Keratinocyte (primary cell): ENCODE data around the gene LEFTY2. TPM values are rescaled to one million over a fixed set of nuclear protein-coding genes. Genes with fewer than 3 reads are reported as not detected.

ENCODE experiments used
- DNase-seq: peaks from one replicate; pipeline ENCODE4 v3.0.0-alpha.2; 2011; ENCODE audit warnings: low read depth, missing footprints, low spot score
- FAIRE-seq: peaks from 2 replicates; lab custom pipeline; 2011; peaks lifted over from hg19 to GRCh38; lab: Jason Lieb, UNC
- H2AFZ ChIP-seq: 2 replicates; pipeline ENCODE4 v1.6.0; 2012; ENCODE audit warnings: low read length, control low read depth, inconsistent platforms; ENCODE audit not compliant: control insufficient read depth
- H3K27ac ChIP-seq: 2 replicates; pipeline ENCODE4 v1.5.1; 2011; ENCODE audit warnings: low read length; ENCODE audit not compliant: control insufficient read depth, insufficient read depth
- H3K27me3 ChIP-seq: 3 replicates; pipeline ENCODE4 v1.6.0; 2011; ENCODE audit warnings: low read length; ENCODE audit not compliant: control insufficient read depth, insufficient read depth; ENCODE audit errors: extremely low read depth
- H3K36me3 ChIP-seq, 2 experiments: 2 replicates in 1 of 2; 3 replicates in 1 of 2; pipeline ENCODE4 v1.5.1; 2011; ENCODE audit warnings: low read length in 2 of 2, mild to moderate bottlenecking in 1 of 2; ENCODE audit not compliant: control insufficient read depth in 2 of 2, insufficient read depth in 2 of 2; ENCODE audit errors: extremely low read depth in 1 of 2
- H3K4me1 ChIP-seq: 3 replicates; pipeline ENCODE4 v1.5.1; 2011; ENCODE audit warnings: low read length; ENCODE audit not compliant: control insufficient read depth, insufficient read depth; ENCODE audit errors: extremely low read depth
- H3K4me2 ChIP-seq: 3 replicates; pipeline ENCODE4 v1.6.0; 2011; ENCODE audit warnings: low read depth, low read length; ENCODE audit not compliant: control insufficient read depth, insufficient read depth; ENCODE audit errors: extremely low read depth
- H3K4me3 ChIP-seq, 3 experiments: fragments of 200-600 bp in 1 of 3; sonication (generic) in 1 of 3; 2 replicates in 2 of 3; 3 replicates in 1 of 3; pipeline ENCODE4 v1.5.1; 2011 to 2016; ENCODE audit warnings: low read length in 3 of 3, mild to moderate bottlenecking in 3 of 3, control low read depth in 2 of 3, inconsistent platforms in 1 of 3, low read depth in 1 of 3, mixed read lengths in 1 of 3, mixed run types in 1 of 3, moderate library complexity in 1 of 3; ENCODE audit not compliant: control insufficient read depth in 2 of 3, insufficient read depth in 2 of 3; ENCODE audit errors: extremely low read depth in 1 of 3
- H3K79me2 ChIP-seq: 2 replicates; pipeline ENCODE4 v1.6.0; 2012; ENCODE audit warnings: low read length; ENCODE audit not compliant: control insufficient read depth, insufficient read depth
- H3K9ac ChIP-seq: 3 replicates; pipeline ENCODE4 v1.6.0; 2011; ENCODE audit warnings: low read length; ENCODE audit not compliant: control insufficient read depth, insufficient read depth; ENCODE audit errors: extremely low read depth
- H3K9me1 ChIP-seq: 3 replicates; pipeline ENCODE4 v1.6.0; 2011; ENCODE audit warnings: low read length; ENCODE audit not compliant: control insufficient read depth, insufficient read depth; ENCODE audit errors: extremely low read depth
- H3K9me3 ChIP-seq: 2 replicates; pipeline ENCODE4 v1.5.1; 2012; ENCODE audit warnings: low read depth, low read length; ENCODE audit not compliant: control insufficient read depth
- H4K20me1 ChIP-seq: 3 replicates; pipeline ENCODE4 v1.6.0; 2011; ENCODE audit warnings: low read length; ENCODE audit not compliant: control insufficient read depth, insufficient read depth; ENCODE audit errors: extremely low read depth
- CTCF ChIP-seq, 3 experiments: IDR thresholded peaks in 1 of 3; conservative IDR thresholded peaks in 1 of 3; optimal IDR thresholded peaks in 1 of 3; 2 replicates in 2 of 3; 3 replicates in 1 of 3; pipeline versions ENCODE3 to v1.5.1; 2011; ENCODE audit warnings: low read length in 3 of 3, mild to moderate bottlenecking in 3 of 3, moderate library complexity in 2 of 3, control low read depth in 1 of 3, inconsistent platforms in 1 of 3; ENCODE audit not compliant: insufficient read depth in 2 of 3; ENCODE audit errors: extremely low read depth in 1 of 3
- EZH2 ChIP-seq: IDR thresholded peaks from one replicate; pipeline ENCODE4 v1.6.1; 2012; ENCODE audit warnings: inconsistent platforms, mild to moderate bottlenecking, low read length, moderate library complexity
- dilution Hi-C: fragments of 300-500 bp; cut with MboI; formaldehyde crosslinking; loops from one replicate; pipeline ENCODE4 v1.7.0; 2020; ENCODE audit warnings: low sequenced_read_pairs; ENCODE audit not compliant: extremely low pct_ligation_motif_present
- polyA plus RNA-seq, 5 experiments: library from polyadenylated mRNA; depleted of rRNA in 3 of 5; stranded (reverse) in 3 of 5; stranded (forward) in 1 of 5; unstranded in 1 of 5; fragments of >200 nt; gene quantifications; 1 replicate in 1 of 5; 2 replicates in 3 of 5; 3 replicates in 1 of 5; pipeline versions ENCODE4 v1.2.1 to v1.2.3, GENCODE V29; 2011 to 2012; ENCODE audit warnings: missing spikeins in 2 of 5, low read depth in 1 of 5, low replicate concordance in 1 of 5

LEFTY2 gene
- polyA plus RNA-seq, 1 donor (not counting 4 experiments of a cell fraction or from before 2014, with no cell fraction given) = not detected

- no peak for DNase-seq
- dilution Hi-C loops = no loop called here
- no peak overlapping the region for H3K4me2 ChIP-seq
Observed at GRCh38 chr1:225891229-225891972, 49.6 kb downstream of the LEFTY2 start.

GRCh38 chr1:225890346-225891228, 50.4 kb downstream of the LEFTY2 start:
- H3K27ac ChIP-seq = no peak overlapping the region
- no peaks in the 10 kb centered on the region for H3K27me3 ChIP-seq
- H3K9me1 ChIP-seq = no peaks in the 10 kb centered on the region
- no peak overlapping the region for H3K4me2 ChIP-seq
- no peak overlapping the region for H2AFZ ChIP-seq
- FAIRE-seq (no peak), DNase-seq (no peak)
- H3K79me2 ChIP-seq = no peaks in the 10 kb centered on the region
- TF ChIP-seq EZH2 (no peak), CTCF (optimal IDR thresholded peaks at IDR 0.05 in 1 of 3, IDR thresholded peaks at IDR 0.05 in 1 of 3, conservative IDR thresholded peaks at IDR 0.05 in 1 of 3; ENCODE audit: extremely low read depth in 1 of 3, insufficient read depth in 2 of 3, low read length in 3 of 3) (no peak)
- H3K4me1 ChIP-seq = peaks cover 2% of the 10 kb centered on the region
- no peaks in the 10 kb centered on the region for H3K36me3 ChIP-seq
- dilution Hi-C loops = no loop called here
- H3K9me3 ChIP-seq = no peaks in the 10 kb centered on the region
- no peaks in the 10 kb centered on the region for H4K20me1 ChIP-seq
- no peak overlapping the region for H3K4me3 ChIP-seq
- H3K9ac ChIP-seq = no peak overlapping the region

More at GRCh38 chr1:225891229-225891972, 49.6 kb downstream of the LEFTY2 start:
- TF ChIP-seq EZH2 (no peak), CTCF (optimal IDR thresholded peaks at IDR 0.05 in 1 of 3, IDR thresholded peaks at IDR 0.05 in 1 of 3, conservative IDR thresholded peaks at IDR 0.05 in 1 of 3; ENCODE audit: extremely low read depth in 1 of 3, insufficient read depth in 2 of 3, low read length in 3 of 3) (no peak)
- no peaks in the 10 kb centered on the region for H3K27me3 ChIP-seq
- H3K4me3 ChIP-seq = no peak overlapping the region
- H3K9ac ChIP-seq = no peak overlapping the region
- no peaks in the 10 kb centered on the region for H3K79me2 ChIP-seq
- no peak for FAIRE-seq
- H3K27ac ChIP-seq = no peak overlapping the region
- H4K20me1 ChIP-seq = no peaks in the 10 kb centered on the region
- no peaks in the 10 kb centered on the region for H3K9me3 ChIP-seq
- H2AFZ ChIP-seq = no peak overlapping the region
- H3K36me3 ChIP-seq = no peaks in the 10 kb centered on the region
- H3K9me1 ChIP-seq = no peaks in the 10 kb centered on the region
- peaks cover 2% of the 10 kb centered on the region for H3K4me1 ChIP-seq
